Keratinocyte (primary cell): ENCODE results near the gene ZNF135. TPM values are rescaled to one million over a fixed set of nuclear protein-coding genes. Genes with fewer than 3 reads are reported as not detected.
A peak's percentile ranks its signal among the peaks of the same experiment; 100 is the strongest.

ENCODE experiments used
- DNase-seq: peaks from one replicate; pipeline ENCODE4 v3.0.0-alpha.2; 2011; ENCODE audit warnings: low read depth, missing footprints, low spot score
- FAIRE-seq: peaks from 2 replicates; lab custom pipeline; 2011; peaks lifted over from hg19 to GRCh38; lab: Jason Lieb, UNC
- H2AFZ ChIP-seq: 2 replicates; pipeline ENCODE4 v1.6.0; 2012; ENCODE audit warnings: low read length, control low read depth, inconsistent platforms; ENCODE audit not compliant: control insufficient read depth
- H3K27ac ChIP-seq: 2 replicates; pipeline ENCODE4 v1.5.1; 2011; ENCODE audit warnings: low read length; ENCODE audit not compliant: control insufficient read depth, insufficient read depth
- H3K27me3 ChIP-seq: 3 replicates; pipeline ENCODE4 v1.6.0; 2011; ENCODE audit warnings: low read length; ENCODE audit not compliant: control insufficient read depth, insufficient read depth; ENCODE audit errors: extremely low read depth
- H3K36me3 ChIP-seq, 2 experiments: 2 replicates in 1 of 2; 3 replicates in 1 of 2; pipeline ENCODE4 v1.5.1; 2011; ENCODE audit warnings: low read length in 2 of 2, mild to moderate bottlenecking in 1 of 2; ENCODE audit not compliant: control insufficient read depth in 2 of 2, insufficient read depth in 2 of 2; ENCODE audit errors: extremely low read depth in 1 of 2
- H3K4me1 ChIP-seq: 3 replicates; pipeline ENCODE4 v1.5.1; 2011; ENCODE audit warnings: low read length; ENCODE audit not compliant: control insufficient read depth, insufficient read depth; ENCODE audit errors: extremely low read depth
- H3K4me2 ChIP-seq: 3 replicates; pipeline ENCODE4 v1.6.0; 2011; ENCODE audit warnings: low read depth, low read length; ENCODE audit not compliant: control insufficient read depth, insufficient read depth; ENCODE audit errors: extremely low read depth
- H3K4me3 ChIP-seq, 3 experiments: fragments of 200-600 bp in 1 of 3; sonication (generic) in 1 of 3; 2 replicates in 2 of 3; 3 replicates in 1 of 3; pipeline ENCODE4 v1.5.1; 2011 to 2016; ENCODE audit warnings: low read length in 3 of 3, mild to moderate bottlenecking in 3 of 3, control low read depth in 2 of 3, inconsistent platforms in 1 of 3, low read depth in 1 of 3, mixed read lengths in 1 of 3, mixed run types in 1 of 3, moderate library complexity in 1 of 3; ENCODE audit not compliant: control insufficient read depth in 2 of 3, insufficient read depth in 2 of 3; ENCODE audit errors: extremely low read depth in 1 of 3
- H3K79me2 ChIP-seq: 2 replicates; pipeline ENCODE4 v1.6.0; 2012; ENCODE audit warnings: low read length; ENCODE audit not compliant: control insufficient read depth, insufficient read depth
- H3K9ac ChIP-seq: 3 replicates; pipeline ENCODE4 v1.6.0; 2011; ENCODE audit warnings: low read length; ENCODE audit not compliant: control insufficient read depth, insufficient read depth; ENCODE audit errors: extremely low read depth
- H3K9me1 ChIP-seq: 3 replicates; pipeline ENCODE4 v1.6.0; 2011; ENCODE audit warnings: low read length; ENCODE audit not compliant: control insufficient read depth, insufficient read depth; ENCODE audit errors: extremely low read depth
- H3K9me3 ChIP-seq: 2 replicates; pipeline ENCODE4 v1.5.1; 2012; ENCODE audit warnings: low read depth, low read length; ENCODE audit not compliant: control insufficient read depth
- H4K20me1 ChIP-seq: 3 replicates; pipeline ENCODE4 v1.6.0; 2011; ENCODE audit warnings: low read length; ENCODE audit not compliant: control insufficient read depth, insufficient read depth; ENCODE audit errors: extremely low read depth
- EZH2 ChIP-seq: IDR thresholded peaks from one replicate; pipeline ENCODE4 v1.6.1; 2012; ENCODE audit warnings: inconsistent platforms, mild to moderate bottlenecking, low read length, moderate library complexity
- dilution Hi-C: fragments of 300-500 bp; cut with MboI; formaldehyde crosslinking; loops from one replicate; pipeline ENCODE4 v1.7.0; 2020; ENCODE audit warnings: low sequenced_read_pairs; ENCODE audit not compliant: extremely low pct_ligation_motif_present
- polyA minus RNA-seq, 3 experiments: library from RNA; depleted of rRNA, polyadenylated mRNA; stranded (reverse); fragments of >200 nt; gene quantifications; 1 replicate in 1 of 3; 2 replicates in 1 of 3; 3 replicates in 1 of 3; pipeline ENCODE4 v1.2.3, GENCODE V29; 2011
- polyA plus RNA-seq, 5 experiments: library from polyadenylated mRNA; depleted of rRNA in 3 of 5; stranded (reverse) in 3 of 5; stranded (forward) in 1 of 5; unstranded in 1 of 5; fragments of >200 nt; gene quantifications; 1 replicate in 1 of 5; 2 replicates in 3 of 5; 3 replicates in 1 of 5; pipeline versions ENCODE4 v1.2.1 to v1.2.3, GENCODE V29; 2011 to 2012; ENCODE audit warnings: missing spikeins in 2 of 5, low read depth in 1 of 5, low replicate concordance in 1 of 5
- TF ChIP-seq, protein P1 (sequence below), 3 experiments: IDR thresholded peaks in 1 of 3; conservative IDR thresholded peaks in 1 of 3; optimal IDR thresholded peaks in 1 of 3; 2 replicates in 2 of 3; 3 replicates in 1 of 3; pipeline versions ENCODE3 to v1.5.1; 2011; ENCODE audit warnings: low read length in 3 of 3, mild to moderate bottlenecking in 3 of 3, moderate library complexity in 2 of 3, control low read depth in 1 of 3, inconsistent platforms in 1 of 3; ENCODE audit not compliant: insufficient read depth in 2 of 3; ENCODE audit errors: extremely low read depth in 1 of 3

Gene ZNF135
- polyA plus RNA-seq = 2.7 to 6.7 TPM (median 3.4 TPM) in 3 replicates
- polyA plus RNA-seq (2011; ENCODE audit: low read depth) = 0.95 TPM
- polyA plus RNA-seq (2011; cell fraction: cytosol; rRNA removed) = 3.6 and 4.1 TPM in 2 replicates
- 11.4 and 11.7 TPM in 2 replicates for polyA plus RNA-seq (2011; cell fraction: nucleus; rRNA removed)
- polyA plus RNA-seq (2012; ENCODE audit: low replicate concordance) = 1.1 and 1.6 TPM in 2 replicates
- 0.52 to 7.6 TPM (median 4.3 TPM) in 3 replicates for polyA minus RNA-seq
- polyA minus RNA-seq (2011; cell fraction: cytosol; rRNA and poly(A)+ RNA removed) = 2.9 TPM
- polyA minus RNA-seq (2011; cell fraction: nucleus; rRNA and poly(A)+ RNA removed) = 2.6 and 4.6 TPM in 2 replicates

DNA sequence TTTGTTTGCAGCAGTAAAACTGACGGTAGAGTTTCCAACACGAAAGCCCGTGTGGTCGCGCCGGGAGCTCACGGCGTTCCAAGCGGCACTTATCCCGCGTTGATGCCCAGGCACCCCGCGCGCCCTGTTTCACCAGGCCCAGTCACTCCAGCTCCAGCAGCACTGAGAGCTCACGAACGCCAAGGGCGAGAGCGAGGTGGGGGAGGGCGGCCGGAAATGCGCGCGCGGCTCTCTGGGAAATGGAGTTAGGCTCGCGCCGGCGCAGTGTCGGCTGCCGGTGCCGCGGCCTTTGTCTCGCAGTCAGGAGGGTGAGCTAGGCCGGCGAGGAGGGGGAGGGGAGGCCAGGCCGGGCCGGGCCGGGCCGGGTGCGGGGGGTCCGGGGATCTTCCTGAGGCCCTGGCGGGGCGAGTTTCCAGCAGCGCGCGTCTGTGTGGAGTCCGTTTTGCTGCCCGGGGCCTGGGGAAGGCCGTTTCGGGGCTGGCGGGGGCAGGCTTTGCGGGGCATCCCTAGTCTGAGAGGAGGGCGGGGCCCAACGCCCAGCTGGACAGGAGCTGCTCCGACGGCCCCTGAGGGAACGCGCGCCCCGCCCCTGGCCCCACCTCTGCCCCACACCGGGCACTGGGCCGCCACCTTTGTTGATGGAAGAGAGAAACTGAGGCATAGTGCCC, at the start of gene ZNF135:
ZNF135 (plus strand) TSS at position 280 of the 668 bp plus-strand sequence. CDS start 721 bp downstream, outside the sequence.
- H3K36me3 ChIP-seq = no peaks in the 10 kb centered on the region
- peak within 1 kb of the TSS; percentile 85 for H2AFZ ChIP-seq
- no peak within 1 kb of the TSS for H3K27ac ChIP-seq
- H3K9me1 ChIP-seq = no peaks in the 10 kb centered on the region
- no peaks in the 10 kb centered on the region for H3K79me2 ChIP-seq
- H3K4me1 ChIP-seq = no peaks in the 10 kb centered on the region
- no peaks in the 10 kb centered on the region for H4K20me1 ChIP-seq
- FAIRE-seq (no peak), DNase-seq (no peak)
- H3K9ac ChIP-seq = peak within 1 kb of the TSS; percentile 33
- peak within 1 kb of the TSS; percentile 64 for H3K4me2 ChIP-seq
- no peaks in the 10 kb centered on the region for H3K27me3 ChIP-seq
- dilution Hi-C loops = no loop called here
- H3K4me3 ChIP-seq = peak within 1 kb of the TSS; percentile 49 to 52 (median 49)
- H3K9me3 ChIP-seq = peaks cover 21% of the 10 kb centered on the region
- TF ChIP-seq, protein P1, sequence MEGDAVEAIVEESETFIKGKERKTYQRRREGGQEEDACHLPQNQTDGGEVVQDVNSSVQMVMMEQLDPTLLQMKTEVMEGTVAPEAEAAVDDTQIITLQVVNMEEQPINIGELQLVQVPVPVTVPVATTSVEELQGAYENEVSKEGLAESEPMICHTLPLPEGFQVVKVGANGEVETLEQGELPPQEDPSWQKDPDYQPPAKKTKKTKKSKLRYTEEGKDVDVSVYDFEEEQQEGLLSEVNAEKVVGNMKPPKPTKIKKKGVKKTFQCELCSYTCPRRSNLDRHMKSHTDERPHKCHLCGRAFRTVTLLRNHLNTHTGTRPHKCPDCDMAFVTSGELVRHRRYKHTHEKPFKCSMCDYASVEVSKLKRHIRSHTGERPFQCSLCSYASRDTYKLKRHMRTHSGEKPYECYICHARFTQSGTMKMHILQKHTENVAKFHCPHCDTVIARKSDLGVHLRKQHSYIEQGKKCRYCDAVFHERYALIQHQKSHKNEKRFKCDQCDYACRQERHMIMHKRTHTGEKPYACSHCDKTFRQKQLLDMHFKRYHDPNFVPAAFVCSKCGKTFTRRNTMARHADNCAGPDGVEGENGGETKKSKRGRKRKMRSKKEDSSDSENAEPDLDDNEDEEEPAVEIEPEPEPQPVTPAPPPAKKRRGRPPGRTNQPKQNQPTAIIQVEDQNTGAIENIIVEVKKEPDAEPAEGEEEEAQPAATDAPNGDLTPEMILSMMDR (optimal IDR thresholded peaks at IDR 0.05 in 1 of 3, IDR thresholded peaks at IDR 0.05 in 1 of 3, conservative IDR thresholded peaks at IDR 0.05 in 1 of 3; ENCODE audit: extremely low read depth in 1 of 3, insufficient read depth in 2 of 3, low read length in 3 of 3) = no peak
- TF ChIP-seq EZH2 = no peak

DNA sequence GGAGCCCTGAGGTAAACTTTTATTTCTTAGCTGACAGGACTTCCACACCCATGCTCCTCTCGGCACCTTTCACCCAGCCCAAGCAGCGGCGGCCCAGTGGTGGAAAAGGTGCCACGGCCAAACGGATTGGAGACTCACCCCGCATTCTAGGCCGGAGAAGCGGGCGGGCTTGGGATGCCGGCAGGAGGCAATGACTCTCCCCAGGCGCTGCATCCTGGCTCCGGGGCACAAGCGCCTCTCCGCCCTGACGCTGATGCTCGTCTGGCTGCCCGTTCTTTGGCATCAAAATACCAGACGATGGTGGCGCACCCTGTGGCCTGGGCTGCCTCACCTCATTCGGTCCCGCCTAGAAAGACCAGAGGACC, 49.8 kb upstream of the ZNF135 start:
- Histone ChIP-seq H3K27me3 (no peaks in the 10 kb centered on the region), H3K4me1 (peaks cover 19% of the 10 kb centered on the region), H3K4me3 (peak overlapping the region; percentile 46 to 85 (median 65)), H3K27ac (peak overlapping the region; percentile 86), H3K79me2 (peaks cover 8% of the 10 kb centered on the region), H2AFZ (peak overlapping the region; percentile 92), H3K9me1 (no peaks in the 10 kb centered on the region), H3K9me3 (peaks cover 24% of the 10 kb centered on the region), H3K9ac (peak overlapping the region; percentile 79), H4K20me1 (no peaks in the 10 kb centered on the region), H3K4me2 (peak overlapping the region; percentile 93), H3K36me3 (peaks cover 10 to 20% of the 10 kb centered on the region in 2 experiments)
- dilution Hi-C loops = no loop called here
- DNase-seq = no peak
- no peak for FAIRE-seq
- no peak for TF ChIP-seq EZH2
- TF ChIP-seq, protein P1 (optimal IDR thresholded peaks at IDR 0.05 in 1 of 3, IDR thresholded peaks at IDR 0.05 in 1 of 3, conservative IDR thresholded peaks at IDR 0.05 in 1 of 3; ENCODE audit: extremely low read depth in 1 of 3, insufficient read depth in 2 of 3, low read length in 3 of 3) = no peak
